ENCODE data around the gene SMAD9. TPM values are rescaled to one million over a fixed set of nuclear protein-coding genes. Genes with fewer than 3 reads are reported as not detected.

SMAD9 gene
- total and polyA plus RNA-seq, 9 of the 15 experiments (the other 6 are each of a cell fraction or from before 2014, with no cell fraction given), result 0.02 to 0.08 (median 0.03) TPM; not detected in 4

DNA sequence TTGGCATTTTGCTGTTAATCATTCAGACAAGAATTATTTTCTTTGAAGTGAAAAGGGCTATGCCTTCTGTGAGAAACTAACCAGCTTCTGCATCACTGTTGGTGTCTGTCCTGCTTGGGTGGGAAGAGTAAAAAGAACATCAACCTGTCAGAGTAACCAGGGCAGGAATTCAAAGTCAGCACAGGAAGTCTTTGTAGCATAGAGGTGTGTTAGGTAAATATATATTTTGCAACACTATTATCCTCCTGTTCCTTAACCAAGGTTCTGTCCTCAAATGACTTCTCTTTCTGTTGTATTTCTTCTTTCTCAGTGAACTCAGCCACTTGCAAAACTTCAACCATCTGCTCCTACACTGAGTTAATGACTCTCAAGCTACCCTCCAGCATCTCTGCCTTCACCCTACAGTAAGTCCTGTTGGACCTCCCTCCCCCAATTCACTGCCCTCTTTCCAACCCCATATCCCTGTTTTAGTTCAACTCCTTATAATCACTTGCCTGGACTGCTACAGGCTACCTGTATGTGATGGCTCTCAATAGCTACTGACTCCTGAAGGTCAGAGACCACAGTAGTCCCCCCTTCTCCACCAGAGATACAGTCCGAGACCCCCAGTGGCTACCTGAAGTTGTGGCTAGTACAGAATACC, 49.9 kb downstream of the SMAD9 start:
- ChIA-PET POLR2A (no interaction called here), CTCF (ENCODE audit: low intra/inter-chr PET ratio) (no interaction called here)
- Histone ChIP-seq H3K9ac (ENCODE audit: insufficient read depth in 1 of 2, low read depth in 2 of 2, low read length in 2 of 2) (no peak overlapping the region), H3K27me3 (ENCODE audit: control insufficient read depth in 2 of 2, insufficient read depth in 2 of 2, low read length in 2 of 2) (peaks cover 5 to 20% of the 10 kb centered on the region in 2 experiments; a peak in 4 of 5 replicates), H3K4me3 (no peak overlapping the region), H4K20me1 (replicated peaks; ENCODE audit: control insufficient read depth, insufficient read depth, low read length) (no peaks in the 10 kb centered on the region), H3K36me3 (ENCODE audit: control insufficient read depth, insufficient read depth, low read length) (no peaks in the 10 kb centered on the region), H3K9me3 (replicated peaks; ENCODE audit: control insufficient read depth, insufficient read depth, low read depth, low read length) (no peaks in the 10 kb centered on the region), H3K4me1 (replicated peaks in 1 of 2; ENCODE audit: control insufficient read depth in 2 of 2, insufficient read depth in 2 of 2, low read length in 2 of 2) (no peaks in the 10 kb centered on the region), H3K9me1 (ENCODE audit: control insufficient read depth, insufficient read depth, low read length) (no peaks in the 10 kb centered on the region), H3K79me2 (ENCODE audit: control insufficient read depth, insufficient read depth, low read length) (no peaks in the 10 kb centered on the region), H3K4me2 (ENCODE audit: insufficient read depth, low read length) (no peak overlapping the region), H3K27ac (ENCODE audit: extremely low read depth, low read depth, low read length) (no peak overlapping the region), H2AFZ (ENCODE audit: low read depth, low read length) (no peak overlapping the region)
- intact Hi-C loops (cut with micrococcal nuclease) (no loop called here), in situ Hi-C loops (cut with MboI) (no loop called here)
- no peak for DNase-seq (ENCODE audit: extremely low read depth in 1 of 4, low spot score in 3 of 4)
- 8% methylated on average over 1 of the region's 1 CpG for WGBS (ENCODE audit: insufficient coverage, low coverage, missing lambda C conversion rate)
- BruUV-seq (replicated peaks), result no TSS peak
- no peak for ATAC-seq
- no peak for FAIRE-seq
- TF ChIP-seq ZNF12 (CRISPR knock-in tag; IDR thresholded peaks at IDR 0.05) (no peak), GTF2E2 (tag; IDR thresholded peaks at IDR 0.05) (no peak), POLR2H (tag; IDR thresholded peaks at IDR 0.05; ENCODE audit: low read depth) (no peak), SMARCA5 (IDR thresholded peaks at IDR 0.05) (no peak), EZH2 (IDR thresholded peaks at IDR 0.05; ENCODE audit: borderline replicate concordance, low read depth, low read length) (no peak), RNF2 (IDR thresholded peaks at IDR 0.05) (no peak), CREB1 (IDR thresholded peaks at IDR 0.05) (no peak), CREB1 (CRISPR knock-in tag; IDR thresholded peaks at IDR 0.05) (no peak), FOXA1 (IDR thresholded peaks at IDR 0.05; ENCODE audit: borderline replicate concordance) (no peak), YY1 (IDR thresholded peaks at IDR 0.05; ENCODE audit: borderline replicate concordance in 1 of 3, control insufficient read depth in 1 of 3, extremely low read depth in 1 of 3, insufficient read depth in 3 of 3, insufficient read length in 1 of 3, insufficient replicate concordance in 2 of 3, low read depth in 1 of 3, low read length in 2 of 3) (no peak), XRCC5 (IDR thresholded peaks at IDR 0.05; ENCODE audit: low read depth, low read length) (no peak), ZFPM2 (CRISPR knock-in tag; IDR thresholded peaks at IDR 0.05) (no peak)
- TF ChIP-seq, protein P1, sequence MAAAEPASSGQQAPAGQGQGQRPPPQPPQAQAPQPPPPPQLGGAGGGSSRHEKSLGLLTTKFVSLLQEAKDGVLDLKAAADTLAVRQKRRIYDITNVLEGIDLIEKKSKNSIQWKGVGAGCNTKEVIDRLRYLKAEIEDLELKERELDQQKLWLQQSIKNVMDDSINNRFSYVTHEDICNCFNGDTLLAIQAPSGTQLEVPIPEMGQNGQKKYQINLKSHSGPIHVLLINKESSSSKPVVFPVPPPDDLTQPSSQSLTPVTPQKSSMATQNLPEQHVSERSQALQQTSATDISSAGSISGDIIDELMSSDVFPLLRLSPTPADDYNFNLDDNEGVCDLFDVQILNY (CRISPR knock-in tag; IDR thresholded peaks at IDR 0.05), result no peak
- TF ChIP-seq, protein P2, sequence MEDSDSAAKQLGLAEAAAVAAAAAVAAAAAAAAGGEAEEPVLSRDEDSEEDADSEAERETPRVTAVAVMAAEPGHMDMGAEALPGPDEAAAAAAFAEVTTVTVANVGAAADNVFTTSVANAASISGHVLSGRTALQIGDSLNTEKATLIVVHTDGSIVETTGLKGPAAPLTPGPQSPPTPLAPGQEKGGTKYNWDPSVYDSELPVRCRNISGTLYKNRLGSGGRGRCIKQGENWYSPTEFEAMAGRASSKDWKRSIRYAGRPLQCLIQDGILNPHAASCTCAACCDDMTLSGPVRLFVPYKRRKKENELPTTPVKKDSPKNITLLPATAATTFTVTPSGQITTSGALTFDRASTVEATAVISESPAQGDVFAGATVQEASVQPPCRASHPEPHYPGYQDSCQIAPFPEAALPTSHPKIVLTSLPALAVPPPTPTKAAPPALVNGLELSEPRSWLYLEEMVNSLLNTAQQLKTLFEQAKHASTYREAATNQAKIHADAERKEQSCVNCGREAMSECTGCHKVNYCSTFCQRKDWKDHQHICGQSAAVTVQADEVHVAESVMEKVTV (CRISPR knock-in tag; IDR thresholded peaks at IDR 0.05), result no peak
- TF ChIP-seq, protein P3, sequence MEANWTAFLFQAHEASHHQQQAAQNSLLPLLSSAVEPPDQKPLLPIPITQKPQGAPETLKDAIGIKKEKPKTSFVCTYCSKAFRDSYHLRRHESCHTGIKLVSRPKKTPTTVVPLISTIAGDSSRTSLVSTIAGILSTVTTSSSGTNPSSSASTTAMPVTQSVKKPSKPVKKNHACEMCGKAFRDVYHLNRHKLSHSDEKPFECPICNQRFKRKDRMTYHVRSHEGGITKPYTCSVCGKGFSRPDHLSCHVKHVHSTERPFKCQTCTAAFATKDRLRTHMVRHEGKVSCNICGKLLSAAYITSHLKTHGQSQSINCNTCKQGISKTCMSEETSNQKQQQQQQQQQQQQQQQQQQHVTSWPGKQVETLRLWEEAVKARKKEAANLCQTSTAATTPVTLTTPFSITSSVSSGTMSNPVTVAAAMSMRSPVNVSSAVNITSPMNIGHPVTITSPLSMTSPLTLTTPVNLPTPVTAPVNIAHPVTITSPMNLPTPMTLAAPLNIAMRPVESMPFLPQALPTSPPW (CRISPR knock-in tag; IDR thresholded peaks at IDR 0.05), result no peak
- TF ChIP-seq, protein P4, sequence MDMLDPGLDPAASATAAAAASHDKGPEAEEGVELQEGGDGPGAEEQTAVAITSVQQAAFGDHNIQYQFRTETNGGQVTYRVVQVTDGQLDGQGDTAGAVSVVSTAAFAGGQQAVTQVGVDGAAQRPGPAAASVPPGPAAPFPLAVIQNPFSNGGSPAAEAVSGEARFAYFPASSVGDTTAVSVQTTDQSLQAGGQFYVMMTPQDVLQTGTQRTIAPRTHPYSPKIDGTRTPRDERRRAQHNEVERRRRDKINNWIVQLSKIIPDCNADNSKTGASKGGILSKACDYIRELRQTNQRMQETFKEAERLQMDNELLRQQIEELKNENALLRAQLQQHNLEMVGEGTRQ (CRISPR knock-in tag; IDR thresholded peaks at IDR 0.05), result no peak
- TF ChIP-seq, protein P5, sequence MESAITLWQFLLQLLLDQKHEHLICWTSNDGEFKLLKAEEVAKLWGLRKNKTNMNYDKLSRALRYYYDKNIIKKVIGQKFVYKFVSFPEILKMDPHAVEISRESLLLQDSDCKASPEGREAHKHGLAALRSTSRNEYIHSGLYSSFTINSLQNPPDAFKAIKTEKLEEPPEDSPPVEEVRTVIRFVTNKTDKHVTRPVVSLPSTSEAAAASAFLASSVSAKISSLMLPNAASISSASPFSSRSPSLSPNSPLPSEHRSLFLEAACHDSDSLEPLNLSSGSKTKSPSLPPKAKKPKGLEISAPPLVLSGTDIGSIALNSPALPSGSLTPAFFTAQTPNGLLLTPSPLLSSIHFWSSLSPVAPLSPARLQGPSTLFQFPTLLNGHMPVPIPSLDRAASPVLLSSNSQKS (CRISPR knock-in tag; IDR thresholded peaks at IDR 0.05), result no peak

Measured in K562 (cell line).